HG02588 (cell line): ENCODE measurements around the gene C9orf85.
"Not testable (repeated sequence)": the region's sequence is repeated elsewhere in the genome, so short reads cannot be mapped to it uniquely, and the experiment has no call there.

ENCODE experiments used
- ATAC-seq: cut with Tn5 transposase; IDR thresholded peaks from one replicate; pipeline ENCODE4 v1.9.1; 2021; ENCODE audit warnings: mild to moderate bottlenecking, moderate library complexity; ENCODE audit not compliant: unreplicated experiment

C9orf85 gene, protein sequence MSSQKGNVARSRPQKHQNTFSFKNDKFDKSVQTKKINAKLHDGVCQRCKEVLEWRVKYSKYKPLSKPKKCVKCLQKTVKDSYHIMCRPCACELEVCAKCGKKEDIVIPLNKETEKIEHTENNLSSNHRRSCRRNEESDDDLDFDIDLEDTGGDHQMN

DNA sequence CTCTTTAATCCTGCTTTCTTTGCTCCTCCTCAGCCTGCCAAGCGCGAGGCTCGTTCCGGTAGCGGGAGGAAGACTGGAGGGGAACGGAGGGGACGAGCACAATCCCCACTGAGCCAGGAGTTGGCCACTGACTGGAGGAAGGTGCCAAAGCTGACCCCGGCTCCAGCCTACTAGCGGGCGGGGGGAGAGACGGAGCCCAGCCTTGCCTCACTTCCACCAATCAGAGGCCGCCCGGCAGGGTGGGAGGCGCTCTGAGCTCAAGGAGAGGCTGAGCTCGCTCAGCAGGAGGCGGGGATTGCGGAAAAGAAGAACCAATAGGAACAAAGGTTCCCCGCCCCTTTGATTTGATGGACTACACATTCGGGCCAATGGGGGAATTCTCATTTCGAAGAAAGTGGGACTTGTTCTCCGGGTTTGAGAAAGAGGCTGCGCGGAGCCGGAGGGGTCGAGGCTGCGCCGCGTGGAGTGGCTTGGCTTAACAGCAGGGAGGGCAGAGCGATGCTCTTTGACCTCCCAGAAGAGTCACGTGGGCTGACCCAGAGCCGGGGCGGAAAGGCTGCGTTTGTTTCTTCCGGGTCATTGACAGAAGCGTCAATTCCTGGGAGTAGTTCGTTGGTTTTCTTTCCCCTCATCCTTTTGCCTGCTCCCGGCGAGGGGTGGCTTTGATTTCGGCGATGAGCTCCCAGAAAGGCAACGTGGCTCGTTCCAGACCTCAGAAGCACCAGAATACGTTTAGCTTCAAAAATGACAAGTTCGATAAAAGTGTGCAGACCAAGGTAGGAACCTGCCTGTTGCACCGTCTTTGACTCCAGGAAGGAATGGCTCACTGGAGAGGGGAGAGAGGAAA is at the start of gene C9orf85, which contains the start of gene ABHD17B:
TSS of gene C9orf85 (plus strand) at position 579 of the 847 bp plus-strand sequence. CDS start at position 675, 96 bp downstream.
TSS of gene ABHD17B (minus strand) at position 133 of the 847 bp plus-strand sequence. CDS start 36,113 bp downstream, outside the sequence.
- peak; percentile 95 for ATAC-seq

- ATAC-seq: no peak
These were observed 47.8 kb upstream of the C9orf85 start for GRCh38 chr9:71863631-71864030.

DNA sequence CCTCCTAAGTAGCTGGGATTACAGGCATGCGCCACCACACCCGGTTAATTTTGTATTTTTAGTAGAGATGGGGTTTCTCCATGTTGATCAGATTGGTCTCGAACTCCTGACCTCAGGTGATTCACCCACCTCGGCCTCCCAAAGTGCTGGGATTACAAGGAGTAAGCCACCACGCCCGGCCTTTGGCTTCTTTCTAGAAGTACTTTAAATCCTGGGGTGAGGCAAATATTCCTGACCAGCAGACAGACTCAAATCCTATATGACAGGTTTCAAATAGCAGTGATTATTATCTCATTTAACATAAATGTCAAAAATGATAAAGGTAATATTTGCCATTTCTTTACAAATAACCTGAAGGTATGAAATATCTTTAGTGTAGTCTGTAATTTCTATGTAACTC is 36.1 kb upstream of the C9orf85 start:
- ATAC-seq: no peak

DNA sequence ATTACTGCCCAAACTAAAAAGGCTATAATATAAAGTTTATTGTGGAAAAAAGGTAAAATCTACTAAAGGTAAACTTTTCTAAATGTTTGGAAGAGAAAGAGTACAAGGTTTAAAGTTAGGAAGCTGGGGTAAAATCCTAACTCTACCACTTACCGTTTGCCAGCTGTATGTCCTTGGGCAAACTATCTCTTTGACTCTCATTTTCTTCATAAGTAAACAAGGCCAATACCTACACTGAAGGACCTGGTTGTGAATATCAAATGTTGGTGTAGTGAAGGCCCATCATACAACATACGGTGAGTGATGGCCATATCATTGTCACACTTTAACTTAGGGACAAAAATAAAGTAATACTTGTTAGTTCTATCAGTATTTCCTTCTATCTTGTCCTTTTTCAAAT is 35.3 kb upstream of the C9orf85 start:
- ATAC-seq: no peak

- no peak for ATAC-seq
These were observed 34.6 kb upstream of the C9orf85 start for GRCh38 chr9:71876829-71877228.

DNA sequence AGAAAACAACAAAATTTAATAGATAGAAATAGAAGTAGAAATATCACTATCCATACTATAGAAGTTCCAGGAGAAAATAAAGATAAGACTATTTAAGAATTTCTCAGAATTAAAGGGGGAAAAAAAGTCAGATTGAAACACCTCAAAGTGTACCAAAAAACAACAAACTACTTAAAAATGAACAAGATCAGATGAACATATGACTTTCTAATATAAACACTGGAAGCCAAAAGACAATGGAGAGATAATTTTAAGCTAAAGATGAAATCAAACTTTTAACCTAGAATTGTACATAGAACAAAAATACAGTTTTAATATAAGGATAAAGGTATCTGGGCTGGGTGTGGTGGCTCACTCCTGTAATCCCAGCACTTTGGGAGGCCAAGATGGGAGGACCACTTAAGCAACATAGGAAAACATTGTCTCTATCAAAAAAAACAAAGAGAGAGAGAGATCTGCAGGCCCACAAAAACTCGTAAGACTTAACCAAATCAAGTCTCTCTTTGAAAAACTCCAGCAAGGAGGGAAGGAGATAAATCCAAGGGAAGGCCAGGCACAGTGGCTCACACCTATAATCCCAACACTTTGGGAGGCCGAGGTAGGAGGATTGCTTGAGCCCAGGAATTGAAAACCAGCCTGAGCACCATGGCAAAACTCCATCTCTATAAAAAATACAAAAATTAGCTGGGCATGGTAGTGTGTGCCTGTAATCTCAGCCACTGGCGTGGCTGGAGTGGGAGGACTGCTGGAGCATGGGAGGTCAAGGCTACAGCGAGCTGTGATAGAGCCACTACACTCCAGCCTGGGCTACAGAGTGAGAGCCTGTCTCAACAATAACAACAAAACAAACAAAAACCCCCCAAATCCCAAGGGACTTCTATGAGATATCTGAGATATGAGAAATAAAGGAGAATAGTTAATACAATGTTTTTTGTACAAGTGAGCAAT is 32.8 kb upstream of the C9orf85 start:
- no peak for ATAC-seq

GRCh38 chr9:71879644-71880174 is 31.7 kb upstream of the C9orf85 start:
- no peak for ATAC-seq

DNA sequence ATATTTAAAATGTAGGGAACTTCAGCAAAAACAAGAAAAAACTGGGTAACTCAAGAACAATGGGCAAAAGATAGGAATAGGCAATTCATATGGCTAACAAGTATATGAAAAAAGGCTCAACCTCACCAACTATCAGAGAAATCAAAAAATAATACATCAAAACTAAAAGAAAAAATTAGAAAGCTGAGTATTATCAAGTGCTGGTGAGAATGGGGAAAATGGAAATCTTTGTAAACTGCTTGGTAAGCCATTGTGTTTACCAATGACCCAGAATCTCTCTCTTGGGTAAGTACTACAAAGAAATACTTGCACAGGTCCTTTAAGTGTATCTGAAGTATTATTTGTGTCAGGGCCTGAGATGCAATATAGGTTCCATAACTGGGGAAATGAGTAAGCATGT is 27.4 kb upstream of the C9orf85 start:
- ATAC-seq: no peak

DNA sequence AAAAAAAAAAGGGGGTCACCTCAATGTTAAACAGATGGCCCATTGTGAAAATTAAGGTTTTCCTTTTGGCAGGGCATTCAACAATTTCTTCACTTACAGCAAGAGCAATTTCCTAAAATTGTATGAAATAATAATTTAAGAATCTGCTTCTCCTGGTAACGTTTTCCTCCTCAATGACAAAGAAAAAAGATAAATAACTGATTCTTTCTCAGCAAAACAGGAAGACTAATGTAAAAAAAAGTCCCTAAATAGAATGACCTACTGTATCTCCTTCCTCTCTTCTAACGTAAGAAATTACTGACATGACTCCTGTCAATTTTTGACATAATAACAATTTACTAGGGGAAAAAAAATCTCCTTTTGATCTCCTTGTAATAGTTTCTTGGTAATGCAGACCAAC is 26.0 kb upstream of the C9orf85 start:
- ATAC-seq: no peak

GRCh38 chr9:71886015-71886414 is 25.4 kb upstream of the C9orf85 start:
- ATAC-seq: no peak

DNA sequence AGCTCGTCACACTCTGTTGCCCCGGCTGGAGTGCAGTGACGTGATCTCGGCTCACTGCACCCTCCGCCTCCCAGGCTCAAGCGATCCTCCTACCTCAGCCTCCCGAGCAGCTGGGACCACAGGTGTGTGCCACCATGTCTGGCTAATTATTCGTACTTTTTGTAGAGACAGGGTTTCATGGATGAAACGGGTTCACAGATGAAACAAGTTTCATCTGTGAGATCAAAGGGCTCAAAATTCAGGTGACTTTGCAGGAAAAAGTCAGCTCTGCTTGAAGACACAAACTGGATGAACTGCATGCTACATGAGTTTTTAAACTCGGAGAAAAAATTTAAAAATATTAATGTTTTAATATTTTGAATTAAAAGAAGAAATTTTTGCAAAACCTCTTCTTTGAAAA is 24.9 kb upstream of the C9orf85 start:
- ATAC-seq: no peak

- ATAC-seq: no peak
These were observed 24.1 kb upstream of the C9orf85 start for GRCh38 chr9:71887362-71887761.

- no peak for ATAC-seq
These were observed 21.3 kb upstream of the C9orf85 start for GRCh38 chr9:71890042-71890679.

DNA sequence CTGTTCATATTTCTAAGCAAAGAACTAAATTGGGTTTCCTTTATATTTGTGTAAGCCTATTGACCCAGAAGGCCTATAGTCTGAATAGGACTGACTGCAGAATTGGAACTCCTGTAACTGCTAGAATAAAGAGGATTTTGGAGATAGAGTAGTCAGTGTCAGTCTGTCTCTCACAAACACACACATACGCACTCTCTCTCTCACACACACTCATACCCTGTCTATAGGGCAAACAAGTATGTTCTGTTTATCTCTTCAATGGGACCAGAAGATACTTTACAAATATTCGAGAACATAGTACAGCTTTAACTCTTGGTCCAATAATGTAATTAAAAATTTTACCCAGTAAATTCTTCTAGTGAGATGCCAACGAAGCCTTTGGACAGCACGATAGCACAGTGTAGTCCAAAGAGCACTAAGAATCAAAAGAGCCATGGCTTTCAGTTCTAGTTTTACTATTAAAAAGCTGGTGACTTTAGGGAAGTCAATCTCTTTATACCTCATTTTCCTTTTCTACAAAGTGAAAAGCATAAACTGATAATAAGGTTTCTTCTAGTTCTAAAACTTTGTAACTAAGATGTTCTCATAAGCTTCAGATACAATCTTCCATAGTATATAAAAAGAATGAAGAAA is 19.8 kb upstream of the C9orf85 start:
- no peak for ATAC-seq

- peak; percentile 42 for ATAC-seq
These were observed 16.3 kb upstream of the C9orf85 start for GRCh38 chr9:71895117-71895516.

GRCh38 chr9:71895955-71896354 is 15.5 kb upstream of the C9orf85 start:
- ATAC-seq: no peak

- no peak for ATAC-seq
These were observed 14.7 kb upstream of the C9orf85 start for GRCh38 chr9:71896761-71897160.

DNA sequence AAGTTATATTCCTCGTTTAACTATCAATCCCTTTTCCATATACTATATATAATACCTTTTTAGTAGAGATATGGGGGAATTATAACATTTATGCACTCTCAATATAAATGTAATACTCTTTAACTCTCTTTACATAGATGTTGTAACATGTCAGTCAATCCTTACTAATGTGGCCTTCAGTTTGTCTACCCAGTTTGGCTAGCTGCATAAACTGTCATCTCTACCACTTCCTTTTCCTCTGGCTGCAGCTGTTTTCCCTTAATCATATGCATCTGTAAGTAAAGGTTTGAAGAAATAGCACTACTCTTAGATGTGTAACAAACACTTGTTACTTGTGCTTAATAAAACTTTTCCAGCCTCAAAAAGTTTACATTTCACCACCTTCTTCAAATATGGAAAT is 13.9 kb upstream of the C9orf85 start:
- peak; percentile 45 for ATAC-seq

- not testable (repeated sequence) for ATAC-seq
These were observed 12.7 kb upstream of the C9orf85 start for GRCh38 chr9:71898756-71899155.
